ENCODE measurements around the gene THAP12.

DNA sequence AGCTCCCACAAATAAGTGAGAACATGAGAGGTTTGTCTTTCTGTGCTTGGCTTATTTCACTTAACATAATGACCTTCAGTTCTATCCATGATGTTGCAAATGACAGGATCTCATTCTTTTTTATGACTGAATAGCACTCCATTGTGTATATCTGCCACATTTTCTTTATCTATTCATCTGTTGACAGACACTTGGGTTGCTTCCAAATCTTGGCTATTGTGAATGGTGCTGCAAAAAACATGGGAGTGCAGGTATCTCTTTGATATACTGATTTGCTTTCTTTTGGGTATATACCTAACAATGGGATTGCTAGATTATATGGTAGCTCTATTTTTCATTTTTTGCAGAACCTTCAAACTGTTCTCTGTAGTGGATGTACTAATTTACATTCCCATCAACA is 13.5 kb upstream of the THAP12 start:
- TF ChIP-seq RELA (CRISPR knock-in tag; IDR thresholded peaks at IDR 0.05; ENCODE audit: borderline replicate concordance) (no peak), SP1 (CRISPR knock-in tag; conservative IDR thresholded peaks at IDR 0.05) (no peak), FOXJ3 (CRISPR knock-in tag; IDR thresholded peaks at IDR 0.05; ENCODE audit: borderline replicate concordance) (no peak), JUN (CRISPR knock-in tag; IDR thresholded peaks at IDR 0.05) (no peak), ETV6 (CRISPR knock-in tag; IDR thresholded peaks at IDR 0.05) (no peak), NR2C2 (CRISPR knock-in tag; IDR thresholded peaks at IDR 0.05) (no peak), NFYB (CRISPR knock-in tag; conservative IDR thresholded peaks at IDR 0.05; ENCODE audit: low read depth) (no peak)
- TF ChIP-seq, protein P1, sequence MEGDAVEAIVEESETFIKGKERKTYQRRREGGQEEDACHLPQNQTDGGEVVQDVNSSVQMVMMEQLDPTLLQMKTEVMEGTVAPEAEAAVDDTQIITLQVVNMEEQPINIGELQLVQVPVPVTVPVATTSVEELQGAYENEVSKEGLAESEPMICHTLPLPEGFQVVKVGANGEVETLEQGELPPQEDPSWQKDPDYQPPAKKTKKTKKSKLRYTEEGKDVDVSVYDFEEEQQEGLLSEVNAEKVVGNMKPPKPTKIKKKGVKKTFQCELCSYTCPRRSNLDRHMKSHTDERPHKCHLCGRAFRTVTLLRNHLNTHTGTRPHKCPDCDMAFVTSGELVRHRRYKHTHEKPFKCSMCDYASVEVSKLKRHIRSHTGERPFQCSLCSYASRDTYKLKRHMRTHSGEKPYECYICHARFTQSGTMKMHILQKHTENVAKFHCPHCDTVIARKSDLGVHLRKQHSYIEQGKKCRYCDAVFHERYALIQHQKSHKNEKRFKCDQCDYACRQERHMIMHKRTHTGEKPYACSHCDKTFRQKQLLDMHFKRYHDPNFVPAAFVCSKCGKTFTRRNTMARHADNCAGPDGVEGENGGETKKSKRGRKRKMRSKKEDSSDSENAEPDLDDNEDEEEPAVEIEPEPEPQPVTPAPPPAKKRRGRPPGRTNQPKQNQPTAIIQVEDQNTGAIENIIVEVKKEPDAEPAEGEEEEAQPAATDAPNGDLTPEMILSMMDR (IDR thresholded peaks at IDR 0.05) = no peak
- TF ChIP-seq, protein P2, sequence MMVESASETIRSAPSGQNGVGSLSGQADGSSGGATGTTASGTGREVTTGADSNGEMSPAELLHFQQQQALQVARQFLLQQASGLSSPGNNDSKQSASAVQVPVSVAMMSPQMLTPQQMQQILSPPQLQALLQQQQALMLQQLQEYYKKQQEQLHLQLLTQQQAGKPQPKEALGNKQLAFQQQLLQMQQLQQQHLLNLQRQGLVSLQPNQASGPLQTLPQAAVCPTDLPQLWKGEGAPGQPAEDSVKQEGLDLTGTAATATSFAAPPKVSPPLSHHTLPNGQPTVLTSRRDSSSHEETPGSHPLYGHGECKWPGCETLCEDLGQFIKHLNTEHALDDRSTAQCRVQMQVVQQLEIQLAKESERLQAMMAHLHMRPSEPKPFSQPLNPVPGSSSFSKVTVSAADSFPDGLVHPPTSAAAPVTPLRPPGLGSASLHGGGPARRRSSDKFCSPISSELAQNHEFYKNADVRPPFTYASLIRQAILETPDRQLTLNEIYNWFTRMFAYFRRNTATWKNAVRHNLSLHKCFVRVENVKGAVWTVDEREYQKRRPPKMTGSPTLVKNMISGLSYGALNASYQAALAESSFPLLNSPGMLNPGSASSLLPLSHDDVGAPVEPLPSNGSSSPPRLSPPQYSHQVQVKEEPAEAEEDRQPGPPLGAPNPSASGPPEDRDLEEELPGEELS (CRISPR knock-in tag; IDR thresholded peaks at IDR 0.05) = no peak
- TF ChIP-seq, protein P3, sequence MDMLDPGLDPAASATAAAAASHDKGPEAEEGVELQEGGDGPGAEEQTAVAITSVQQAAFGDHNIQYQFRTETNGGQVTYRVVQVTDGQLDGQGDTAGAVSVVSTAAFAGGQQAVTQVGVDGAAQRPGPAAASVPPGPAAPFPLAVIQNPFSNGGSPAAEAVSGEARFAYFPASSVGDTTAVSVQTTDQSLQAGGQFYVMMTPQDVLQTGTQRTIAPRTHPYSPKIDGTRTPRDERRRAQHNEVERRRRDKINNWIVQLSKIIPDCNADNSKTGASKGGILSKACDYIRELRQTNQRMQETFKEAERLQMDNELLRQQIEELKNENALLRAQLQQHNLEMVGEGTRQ (CRISPR knock-in tag; IDR thresholded peaks at IDR 0.05) = no peak
- TF ChIP-seq, protein P4, sequence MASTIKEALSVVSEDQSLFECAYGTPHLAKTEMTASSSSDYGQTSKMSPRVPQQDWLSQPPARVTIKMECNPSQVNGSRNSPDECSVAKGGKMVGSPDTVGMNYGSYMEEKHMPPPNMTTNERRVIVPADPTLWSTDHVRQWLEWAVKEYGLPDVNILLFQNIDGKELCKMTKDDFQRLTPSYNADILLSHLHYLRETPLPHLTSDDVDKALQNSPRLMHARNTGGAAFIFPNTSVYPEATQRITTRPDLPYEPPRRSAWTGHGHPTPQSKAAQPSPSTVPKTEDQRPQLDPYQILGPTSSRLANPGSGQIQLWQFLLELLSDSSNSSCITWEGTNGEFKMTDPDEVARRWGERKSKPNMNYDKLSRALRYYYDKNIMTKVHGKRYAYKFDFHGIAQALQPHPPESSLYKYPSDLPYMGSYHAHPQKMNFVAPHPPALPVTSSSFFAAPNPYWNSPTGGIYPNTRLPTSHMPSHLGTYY (CRISPR knock-in tag; IDR thresholded peaks at IDR 0.05) = no peak
- TF ChIP-seq, protein P5, sequence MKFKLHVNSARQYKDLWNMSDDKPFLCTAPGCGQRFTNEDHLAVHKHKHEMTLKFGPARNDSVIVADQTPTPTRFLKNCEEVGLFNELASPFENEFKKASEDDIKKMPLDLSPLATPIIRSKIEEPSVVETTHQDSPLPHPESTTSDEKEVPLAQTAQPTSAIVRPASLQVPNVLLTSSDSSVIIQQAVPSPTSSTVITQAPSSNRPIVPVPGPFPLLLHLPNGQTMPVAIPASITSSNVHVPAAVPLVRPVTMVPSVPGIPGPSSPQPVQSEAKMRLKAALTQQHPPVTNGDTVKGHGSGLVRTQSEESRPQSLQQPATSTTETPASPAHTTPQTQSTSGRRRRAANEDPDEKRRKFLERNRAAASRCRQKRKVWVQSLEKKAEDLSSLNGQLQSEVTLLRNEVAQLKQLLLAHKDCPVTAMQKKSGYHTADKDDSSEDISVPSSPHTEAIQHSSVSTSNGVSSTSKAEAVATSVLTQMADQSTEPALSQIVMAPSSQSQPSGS (CRISPR knock-in tag; IDR thresholded peaks at IDR 0.05; ENCODE audit: borderline replicate concordance, low read depth) = no peak
- TF ChIP-seq, protein P6, sequence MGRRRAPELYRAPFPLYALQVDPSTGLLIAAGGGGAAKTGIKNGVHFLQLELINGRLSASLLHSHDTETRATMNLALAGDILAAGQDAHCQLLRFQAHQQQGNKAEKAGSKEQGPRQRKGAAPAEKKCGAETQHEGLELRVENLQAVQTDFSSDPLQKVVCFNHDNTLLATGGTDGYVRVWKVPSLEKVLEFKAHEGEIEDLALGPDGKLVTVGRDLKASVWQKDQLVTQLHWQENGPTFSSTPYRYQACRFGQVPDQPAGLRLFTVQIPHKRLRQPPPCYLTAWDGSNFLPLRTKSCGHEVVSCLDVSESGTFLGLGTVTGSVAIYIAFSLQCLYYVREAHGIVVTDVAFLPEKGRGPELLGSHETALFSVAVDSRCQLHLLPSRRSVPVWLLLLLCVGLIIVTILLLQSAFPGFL (CRISPR knock-in tag; IDR thresholded peaks at IDR 0.05; ENCODE audit: borderline replicate concordance) = no peak
